Peyer's patch (tissue), 4 donors: ENCODE results near the gene TTLL12. TPM values are rescaled to one million over a fixed set of nuclear protein-coding genes. Genes with fewer than 3 reads are reported as not detected.

Source experiments
- DNase-seq, 3 donors: peaks; one replicate each; pipeline ENCODE4 v3.0.0-alpha.2; 2017 to 2019
- H3K27ac ChIP-seq, 4 donors: fragments of 200-600 bp; sonication (generic); one replicate each; pipeline ENCODE4 v1.5.1; 2016 to 2019
- H3K27me3 ChIP-seq, 2 donors: fragments of 200-600 bp; sonication (generic); one replicate each; pipeline ENCODE4 v1.5.1; 2019
- H3K36me3 ChIP-seq, 3 donors: fragments of 200-600 bp; sonication (generic); one replicate each; pipeline ENCODE4 v1.5.1; 2016 to 2019
- H3K4me1 ChIP-seq, 4 donors: fragments of 200-600 bp; sonication (generic); one replicate each; pipeline ENCODE4 v1.5.1; 2016 to 2019
- H3K4me3 ChIP-seq, 4 donors: fragments of 200-600 bp; sonication (generic); 1 replicate in 3 of 4; 2 replicates in 1 of 4; pipeline ENCODE4 v1.5.1; 2016 to 2019; ENCODE audit warnings: mild to moderate bottlenecking in 1 of 4
- H3K9me3 ChIP-seq, 4 donors: fragments of 200-600 bp; sonication (generic); one replicate each; pipeline ENCODE4 v1.5.1; 2016 to 2019; ENCODE audit warnings: mild to moderate bottlenecking in 1 of 4
- CTCF ChIP-seq, 6 experiments: fragments of 450-650 bp in 4 of 6; fragments of 200-600 bp in 2 of 6; sonication (generic) in 1 of 6; IDR thresholded peaks; one replicate each; pipeline ENCODE4 v1.5.1; 2017 to 2019; ENCODE audit warnings: antibody characterized with exemption in 6 of 6, mild to moderate bottlenecking in 3 of 6, moderate library complexity in 1 of 6
- POLR2A ChIP-seq, 2 donors: fragments of 450-650 bp; IDR thresholded peaks; one replicate each; pipeline ENCODE4 v1.5.1; 2017; ENCODE audit warnings: antibody characterized with exemption in 2 of 2, mild to moderate bottlenecking in 2 of 2, moderate library complexity in 2 of 2
- total RNA-seq, 4 donors: library from RNA; depleted of rRNA; stranded (reverse); fragments of >200 nt; gene quantifications; one replicate each; pipeline ENCODE4 v1.1.0, GENCODE V29; 2016

The TTLL12 gene
- total RNA-seq, 4 donors from 2014 or later = 34.7 to 77.8 (median 58.2) TPM

DNA sequence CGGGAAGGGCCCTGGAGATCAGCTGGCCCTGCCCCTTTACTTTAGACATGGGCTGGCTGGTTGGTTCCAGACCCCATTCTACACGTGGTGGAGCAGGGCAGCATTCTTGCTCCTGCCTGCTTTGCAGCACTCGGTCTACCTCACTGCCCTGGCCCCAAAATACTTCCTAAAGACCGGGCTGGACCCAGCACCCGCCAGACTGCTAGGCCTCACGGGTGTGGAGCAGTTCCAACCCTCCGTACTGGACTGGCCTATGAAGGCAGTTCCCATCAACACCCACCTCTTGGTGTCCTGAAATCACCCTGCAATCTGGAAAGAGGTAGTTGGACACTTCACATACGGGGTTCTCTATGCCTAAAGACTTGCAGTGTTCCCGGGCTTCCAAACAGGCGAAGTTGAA is 50.1 kb downstream of the TTLL12 start:
- Histone ChIP-seq H3K36me3 (peaks cover 0 to 85% (median 0%) of the 10 kb centered on the region in 3 donors), H3K27ac (no peak overlapping the region), H3K4me1 (peaks cover 0 to 6% (median 0%) of the 10 kb centered on the region in 4 donors), H3K4me3 (no peak overlapping the region), H3K9me3 (no peaks in the 10 kb centered on the region), H3K27me3 (no peaks in the 10 kb centered on the region)
- TF ChIP-seq CTCF (IDR thresholded peaks at IDR 0.05) (no peak), POLR2A (IDR thresholded peaks at IDR 0.05) (no peak)
- DNase-seq = no peak

GRCh38 chr22:43136255-43136654 is 50.7 kb downstream of the TTLL12 start:
- Histone ChIP-seq H3K27ac (no peak overlapping the region), H3K9me3 (no peaks in the 10 kb centered on the region), H3K27me3 (no peaks in the 10 kb centered on the region), H3K36me3 (peaks cover 0 to 90% (median 0%) of the 10 kb centered on the region in 3 donors), H3K4me1 (peaks cover 0 to under 1% (median 0%) of the 10 kb centered on the region in 4 donors), H3K4me3 (no peak overlapping the region)
- TF ChIP-seq CTCF (IDR thresholded peaks at IDR 0.05) = peak; percentile 35 to 63 (median 56)
- TF ChIP-seq POLR2A (IDR thresholded peaks at IDR 0.05) = no peak
- peak; percentile 40 to 77 (median 69) for DNase-seq

DNA sequence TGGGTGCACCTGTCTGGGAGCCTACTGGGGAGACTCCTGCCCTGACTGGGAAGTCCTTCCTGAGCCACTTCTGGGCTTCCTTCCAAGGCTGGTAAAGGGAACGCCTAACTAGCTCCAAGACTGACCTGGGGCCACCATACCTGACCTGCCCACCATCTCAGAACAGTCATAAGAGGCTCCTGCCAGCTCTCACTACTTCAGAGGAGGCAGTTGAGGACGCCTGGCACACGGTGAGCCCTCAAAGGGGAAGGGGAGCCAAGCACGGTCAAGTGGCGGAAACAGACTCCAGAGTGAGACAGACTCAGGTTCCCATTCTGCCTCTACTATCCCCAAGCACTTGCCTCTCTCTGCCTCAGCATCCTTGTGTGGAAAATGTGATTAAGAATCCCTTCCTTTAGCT is 51.4 kb downstream of the TTLL12 start:
- no peaks in the 10 kb centered on the region for H3K4me1 ChIP-seq
- H3K9me3 ChIP-seq = no peaks in the 10 kb centered on the region
- DNase-seq = no peak
- H3K27me3 ChIP-seq = no peaks in the 10 kb centered on the region
- H3K4me3 ChIP-seq = no peak overlapping the region
- TF ChIP-seq POLR2A (IDR thresholded peaks at IDR 0.05) = no peak
- TF ChIP-seq CTCF (IDR thresholded peaks at IDR 0.05) = no peak
- peaks cover 0 to 91% (median 0%) of the 10 kb centered on the region in 3 donors for H3K36me3 ChIP-seq
- H3K27ac ChIP-seq = no peak overlapping the region

- H3K4me1 ChIP-seq = peaks cover 0 to 5% (median 0%) of the 10 kb centered on the region in 4 donors
- no peak overlapping the region for H3K4me3 ChIP-seq
- no peaks in the 10 kb centered on the region for H3K9me3 ChIP-seq
- peaks cover 0 to 81% (median 0%) of the 10 kb centered on the region in 3 donors for H3K36me3 ChIP-seq
- no peak overlapping the region for H3K27ac ChIP-seq
- H3K27me3 ChIP-seq = no peaks in the 10 kb centered on the region
- no peak for DNase-seq
- TF ChIP-seq POLR2A (IDR thresholded peaks at IDR 0.05) = no peak
- TF ChIP-seq CTCF (IDR thresholded peaks at IDR 0.05) = no peak
Measured at GRCh38 chr22:43134553-43134952, 52.4 kb downstream of the TTLL12 start.

GRCh38 chr22:43133401-43133800 is 53.5 kb downstream of the TTLL12 start:
- DNase-seq = no peak
- no peaks in the 10 kb centered on the region for H3K9me3 ChIP-seq
- no peak overlapping the region for H3K27ac ChIP-seq
- H3K4me1 ChIP-seq = peaks cover 0 to 16% (median 9%) of the 10 kb centered on the region in 4 donors
- no peaks in the 10 kb centered on the region for H3K27me3 ChIP-seq
- TF ChIP-seq POLR2A (IDR thresholded peaks at IDR 0.05) = no peak
- no peak for TF ChIP-seq CTCF (IDR thresholded peaks at IDR 0.05)
- no peak overlapping the region for H3K4me3 ChIP-seq
- H3K36me3 ChIP-seq = peaks cover 0 to 70% (median 0%) of the 10 kb centered on the region in 3 donors
